GM12872 (cell line): ENCODE results near the gene DDX19B.

Experiments
- TF ChIP-seq, protein P1 (sequence below): IDR thresholded peaks from 3 replicates; pipeline ENCODE4 v1.5.1; 2011; ENCODE audit warnings: low read depth, mild to moderate bottlenecking, low read length, moderate library complexity; ENCODE audit not compliant: insufficient read depth

DDX19B gene

DNA sequence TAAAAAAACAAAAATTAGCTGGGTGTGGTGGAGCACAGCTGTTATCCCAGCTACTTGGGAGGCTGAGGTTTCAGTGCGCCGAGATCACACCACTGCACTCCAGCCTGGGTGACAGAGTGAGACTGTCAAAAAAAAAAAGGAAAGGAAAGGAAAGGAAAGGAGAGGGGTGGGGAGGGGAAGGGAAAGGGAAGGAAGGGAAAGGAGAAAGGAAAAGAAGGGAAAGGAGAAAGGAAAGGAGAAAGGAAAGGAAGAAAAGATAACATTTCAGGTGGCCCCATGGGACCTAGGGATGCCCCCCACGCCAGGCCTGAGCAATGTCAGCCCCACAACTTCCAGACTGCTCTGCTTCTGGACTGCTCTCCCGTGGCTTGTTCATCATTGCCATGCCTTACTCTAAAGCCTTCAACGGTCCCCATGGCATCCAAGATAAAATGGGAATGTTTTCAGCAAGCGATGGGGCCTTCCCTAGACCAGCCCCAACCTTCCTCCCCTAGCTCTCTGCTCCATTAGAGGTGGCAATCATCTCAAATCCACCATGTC lies 84.5 kb downstream of the DDX19B start:
- TF ChIP-seq, protein P1, sequence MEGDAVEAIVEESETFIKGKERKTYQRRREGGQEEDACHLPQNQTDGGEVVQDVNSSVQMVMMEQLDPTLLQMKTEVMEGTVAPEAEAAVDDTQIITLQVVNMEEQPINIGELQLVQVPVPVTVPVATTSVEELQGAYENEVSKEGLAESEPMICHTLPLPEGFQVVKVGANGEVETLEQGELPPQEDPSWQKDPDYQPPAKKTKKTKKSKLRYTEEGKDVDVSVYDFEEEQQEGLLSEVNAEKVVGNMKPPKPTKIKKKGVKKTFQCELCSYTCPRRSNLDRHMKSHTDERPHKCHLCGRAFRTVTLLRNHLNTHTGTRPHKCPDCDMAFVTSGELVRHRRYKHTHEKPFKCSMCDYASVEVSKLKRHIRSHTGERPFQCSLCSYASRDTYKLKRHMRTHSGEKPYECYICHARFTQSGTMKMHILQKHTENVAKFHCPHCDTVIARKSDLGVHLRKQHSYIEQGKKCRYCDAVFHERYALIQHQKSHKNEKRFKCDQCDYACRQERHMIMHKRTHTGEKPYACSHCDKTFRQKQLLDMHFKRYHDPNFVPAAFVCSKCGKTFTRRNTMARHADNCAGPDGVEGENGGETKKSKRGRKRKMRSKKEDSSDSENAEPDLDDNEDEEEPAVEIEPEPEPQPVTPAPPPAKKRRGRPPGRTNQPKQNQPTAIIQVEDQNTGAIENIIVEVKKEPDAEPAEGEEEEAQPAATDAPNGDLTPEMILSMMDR: no peak
